Heart right ventricle (tissue), 16 donors: ENCODE measurements around the gene LMTK2. TPM values are rescaled to one million over a fixed set of nuclear protein-coding genes. Genes with fewer than 3 reads are reported as not detected.
"Not testable (repeated sequence)": the region's sequence is repeated elsewhere in the genome, so short reads cannot be mapped to it uniquely, and the experiment has no call there.

Source experiments
- ATAC-seq, 8 donors: fragments of 200-7000 bp; cut with Tn5 transposase; one replicate each; pipeline ENCODE4 v1.9.1; 2020; ENCODE audit warnings: mild to moderate bottlenecking in 8 of 8, moderate library complexity in 8 of 8, moderate number of reproducible peaks in 1 of 8
- DNase-seq, 2 donors: peaks; one replicate each; pipeline ENCODE4 v3.0.0-alpha.2; 2020
- H3K27ac ChIP-seq, 10 donors: fragments of 200-600 bp; sonication (generic) in 2 of 10; one replicate each; pipeline versions ENCODE4 v1.5.0 to v1.8.0; 2020 to 2022; ENCODE audit warnings: mild to moderate bottlenecking in 3 of 10
- H3K27me3 ChIP-seq, 7 donors: fragments of 200-600 bp; one replicate each; pipeline ENCODE4 v1.8.0; 2021 to 2022; ENCODE audit warnings: mild to moderate bottlenecking in 2 of 7
- H3K36me3 ChIP-seq, 9 donors: fragments of 200-600 bp; sonication (generic) in 1 of 9; one replicate each; pipeline versions ENCODE4 v1.5.0 to v1.8.0; 2020 to 2022; ENCODE audit warnings: mild to moderate bottlenecking in 2 of 9
- H3K4me1 ChIP-seq, 9 donors: fragments of 200-600 bp; sonication (generic) in 1 of 9; one replicate each; pipeline versions ENCODE4 v1.5.0 to v1.8.0; 2020 to 2022; ENCODE audit warnings: mild to moderate bottlenecking in 4 of 9
- H3K4me3 ChIP-seq, 10 donors: fragments of 200-600 bp; sonication (generic) in 2 of 10; one replicate each; pipeline versions ENCODE4 v1.5.0 to v1.8.0; 2020 to 2022; ENCODE audit warnings: mild to moderate bottlenecking in 7 of 10, moderate library complexity in 2 of 10
- H3K9me3 ChIP-seq, 11 donors: fragments of 200-600 bp in 10 of 11; sonication (generic) in 2 of 11; one replicate each; pipeline versions ENCODE4 v1.5.0 to v1.8.0; 2013 to 2022; ENCODE audit warnings: mild to moderate bottlenecking in 2 of 11, control low read depth in 1 of 11, moderate library complexity in 1 of 11
- WGBS, 2 donors: extraction: QIAGEN DNeasy Blood & Tissue Kit; methylation state at CpG; one replicate each; pipeline ENCODE4 v1.1.7; 2013; ENCODE audit warnings: inconsistent platforms in 1 of 2; 5-methylcytosine and 5-hydroxymethylcytosine counted together
- intact Hi-C, 10 donors: fragments of 100-400 bp; cut with DNase I; formaldehyde crosslinking; loops; one replicate each; pipeline versions ENCODE4 v1.11.1 to v1.14.2; 2022
- polyA plus RNA-seq, 2 donors: library from polyadenylated mRNA; stranded (reverse); fragments of 200-250 nt; gene quantifications; one replicate each; pipeline ENCODE4 v1.2.3, GENCODE V29; 2013
- total RNA-seq, 10 donors: library from RNA; stranded (reverse); fragmentation: NEBNext Ultra II Directional in 3 of 10; extraction: Animal tissue kit (Norgen Biotek cat#: 25700) in 3 of 10; gene quantifications; one replicate each; pipeline versions ENCODE4 v1.2.1 to v1.2.4, GENCODE V29; 2021 to 2023
- TF ChIP-seq, protein P1 (sequence below), 9 donors: fragments of 200-600 bp; sonication (generic) in 2 of 9; IDR thresholded peaks; one replicate each; pipeline versions ENCODE4 v1.5.0 to v1.8.0; 2021 to 2022; ENCODE audit warnings: antibody characterized with exemption in 9 of 9, mild to moderate bottlenecking in 5 of 9, moderate library complexity in 1 of 9
- donor health status: Arrhythmogenic right ventricular cardiomyopathy.
- donor health status: ischemic (EF 13 %, LVEDD 7.1; RV severe dilation, severe dysfunction).
- donor health status: healthy with polysubstance abuse.
- donor health status: DM: no; HTN: yes; CAD: no.
- donor health status: DM: no; HTN: no; CAD: no.
- donor health status: ischemic (EF 25% LVEDD 6.9; RV normal size, moderate dysfunction).
- donor health status: ischemic (EF 25% LVEDD 5.7; RV mildly dilated, moderate dysfunction).
- donor health status: healthy.
- donor health status: DM: yes; HTN: yes; CAD: no.
- donor health status: Ischemic cardiomyopathy.
- donor health status: ischemic (EF 35%, LVEDD 5.7; RV mildly dilated, moderate dysfunction).
- donor health status: nonischemic (EF 11% LVEDD 7.7; RV severe dilation, severe dysfunction).
- donor health status: DM: yes; HTN: yes; CAD: no.
- donor health status: PGD.
- donor health status: ischemic (EF 29% LVEDD 5.4; RV normal size, mild dysfunction).
- donor health status: nonischemic (EF 23%, LVEDD 6.1; RV moderate dilation, normal function).

The LMTK2 gene
- total and polyA plus RNA-seq, 12 donors, result 2.9 to 50.2 (median 27.0) TPM

- TF ChIP-seq, protein P1, sequence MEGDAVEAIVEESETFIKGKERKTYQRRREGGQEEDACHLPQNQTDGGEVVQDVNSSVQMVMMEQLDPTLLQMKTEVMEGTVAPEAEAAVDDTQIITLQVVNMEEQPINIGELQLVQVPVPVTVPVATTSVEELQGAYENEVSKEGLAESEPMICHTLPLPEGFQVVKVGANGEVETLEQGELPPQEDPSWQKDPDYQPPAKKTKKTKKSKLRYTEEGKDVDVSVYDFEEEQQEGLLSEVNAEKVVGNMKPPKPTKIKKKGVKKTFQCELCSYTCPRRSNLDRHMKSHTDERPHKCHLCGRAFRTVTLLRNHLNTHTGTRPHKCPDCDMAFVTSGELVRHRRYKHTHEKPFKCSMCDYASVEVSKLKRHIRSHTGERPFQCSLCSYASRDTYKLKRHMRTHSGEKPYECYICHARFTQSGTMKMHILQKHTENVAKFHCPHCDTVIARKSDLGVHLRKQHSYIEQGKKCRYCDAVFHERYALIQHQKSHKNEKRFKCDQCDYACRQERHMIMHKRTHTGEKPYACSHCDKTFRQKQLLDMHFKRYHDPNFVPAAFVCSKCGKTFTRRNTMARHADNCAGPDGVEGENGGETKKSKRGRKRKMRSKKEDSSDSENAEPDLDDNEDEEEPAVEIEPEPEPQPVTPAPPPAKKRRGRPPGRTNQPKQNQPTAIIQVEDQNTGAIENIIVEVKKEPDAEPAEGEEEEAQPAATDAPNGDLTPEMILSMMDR (IDR thresholded peaks at IDR 0.05), result no peak
- Histone ChIP-seq H3K4me1 (peaks cover 0 to 7% (median 0%) of the 10 kb centered on the region in 9 donors), H3K36me3 (peaks cover 0 to 59% (median 16%) of the 10 kb centered on the region in 9 donors), H3K27ac (no peak overlapping the region), H3K27me3 (peaks cover 0 to under 1% (median 0%) of the 10 kb centered on the region in 7 donors), H3K4me3 (no peak overlapping the region), H3K9me3 (no peaks in the 10 kb centered on the region)
- no peak for DNase-seq
- 93% methylated on average over 23 to 24 of the region's 24 CpGs for WGBS, 2 donors
- intact Hi-C loops, result no loop called here
- no peak for ATAC-seq
Observed at GRCh38 chr7:98216941-98217622, 110.4 kb downstream of the LMTK2 start.

DNA sequence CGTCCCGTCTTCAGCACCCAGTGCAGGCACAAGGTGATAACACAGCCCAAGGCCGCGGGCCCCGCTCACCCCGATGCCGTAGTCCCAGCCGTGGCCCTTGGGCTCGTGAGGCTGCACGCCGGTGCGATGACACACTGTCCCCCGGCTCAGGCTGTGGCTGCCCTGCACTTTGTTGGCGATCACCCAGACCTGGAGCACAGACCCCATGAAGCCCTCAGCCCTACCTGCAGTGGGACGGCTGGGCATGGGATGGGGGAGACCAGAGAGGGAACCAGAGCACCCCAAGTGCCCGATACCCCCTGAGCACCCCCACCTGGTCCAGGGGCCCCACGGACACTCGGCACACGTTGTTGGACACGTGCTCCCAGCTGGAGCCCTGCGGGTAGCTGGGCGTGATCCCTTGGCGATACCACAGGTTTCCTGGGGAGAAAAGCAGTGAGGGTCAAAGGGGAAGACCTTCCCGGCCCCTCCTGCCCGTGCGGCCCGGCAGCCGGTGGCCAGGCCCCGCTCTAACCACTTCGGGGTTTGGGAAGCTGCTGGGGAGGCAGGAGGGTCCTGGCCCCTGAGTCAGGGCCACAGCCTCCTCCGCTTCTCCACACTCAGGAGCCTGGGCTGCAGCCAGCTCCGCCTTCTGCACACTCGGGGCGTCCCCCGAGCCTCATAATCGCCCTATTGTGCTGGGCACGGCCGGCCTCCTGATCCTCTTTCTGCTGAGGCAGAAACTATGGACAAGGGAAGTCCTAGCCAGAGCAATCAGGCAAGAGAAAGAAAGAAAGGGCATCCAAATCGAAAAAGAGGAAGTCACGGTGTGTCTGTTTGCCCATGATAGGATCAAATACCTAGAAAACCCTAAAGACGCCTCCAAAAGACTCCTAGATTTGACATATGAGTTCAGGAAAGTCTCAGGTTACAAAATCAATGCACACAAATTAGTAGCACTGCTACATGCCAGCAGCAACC is 111.2 kb downstream of the LMTK2 start:
- DNase-seq, result no peak
- no peak overlapping the region for H3K4me3 ChIP-seq
- H3K36me3 ChIP-seq, result peaks cover 0 to 68% (median 16%) of the 10 kb centered on the region in 9 donors
- H3K27me3 ChIP-seq, result no peaks in the 10 kb centered on the region
- TF ChIP-seq, protein P1 (IDR thresholded peaks at IDR 0.05), result no peak
- 81 to 87% methylated on average over 39 to 41 of the region's 41 CpGs for whole genome bisulfite sequencing, 2 donors
- no peak overlapping the region for H3K27ac ChIP-seq
- H3K9me3 ChIP-seq, result no peaks in the 10 kb centered on the region
- peak in 1 of 8 donors; percentile 26 for ATAC-seq
- peaks cover 0 to 7% (median 0%) of the 10 kb centered on the region in 9 donors for H3K4me1 ChIP-seq
- intact Hi-C loops, result no loop called here

- H3K4me3 ChIP-seq, intact Hi-C loops, H3K9me3 ChIP-seq, DNase-seq, H3K4me1 ChIP-seq, H3K27me3 ChIP-seq, ATAC-seq, H3K27ac ChIP-seq: not testable (repeated sequence)
- peaks cover 0 to 81% (median 23%) of the 10 kb centered on the region in 9 donors for H3K36me3 ChIP-seq
- WGBS, 2 donors, result 96 to 97% methylated on average over 6 of the region's 6 CpGs
Observed at GRCh38 chr7:98219382-98219781, 112.7 kb downstream of the LMTK2 start.

GRCh38 chr7:98221611-98222532 is 115.2 kb downstream of the LMTK2 start:
- Histone ChIP-seq H3K4me1 (peaks cover 0 to 7% (median 0%) of the 10 kb centered on the region in 9 donors), H3K36me3 (peaks cover 0 to 95% (median 35%) of the 10 kb centered on the region in 9 donors), H3K27ac (no peak overlapping the region), H3K27me3 (no peaks in the 10 kb centered on the region), H3K4me3 (no peak overlapping the region), H3K9me3 (no peaks in the 10 kb centered on the region)
- DNase-seq (no peak), ATAC-seq (peak in 2 of 8 donors; percentile 12 to 23)
- intact Hi-C loops, result no loop called here
- TF ChIP-seq, protein P1 (IDR thresholded peaks at IDR 0.05), result no peak
- WGBS, 2 donors, result 97% methylated on average over 34 of the region's 34 CpGs
